SK-N-SH (cell line): ENCODE data around the gene CHST7. TPM values are rescaled to one million over a fixed set of nuclear protein-coding genes. Genes with fewer than 3 reads are reported as not detected.

ENCODE experiments used
- CTCF ChIA-PET: fragments of 300-600, 350-600 bp; formaldehyde crosslinking; extraction: SDS; loops from one replicate; lab custom pipeline; 2021; lab: Yijun Ruan, JAX
- POLR2A ChIA-PET: fragments of 350-600 bp; sonication (Branson Sonifier 250); formaldehyde crosslinking; extraction: SDS; loops from one replicate; lab custom pipeline; 2020; ENCODE audit warnings: antibody characterized with exemption, inconsistent platforms; lab: Yijun Ruan, JAX
- DNase-seq: peaks from one replicate; pipeline ENCODE4 v3.0.0; 2012
- H2AFZ ChIP-seq: fragments of 200-600 bp; sonication (generic); 2 replicates; pipeline ENCODE4 v1.8.1; 2016; ENCODE audit warnings: antibody characterized with exemption, mild to moderate bottlenecking, low read depth
- H3F3A ChIP-seq: fragments of 200-600 bp; sonication (generic); replicated peaks from 2 replicates; pipeline ENCODE3; 2016; ENCODE audit warnings: antibody characterized with exemption, mild to moderate bottlenecking; ENCODE audit not compliant: insufficient read depth
- H3K27ac ChIP-seq, 2 experiments: fragments of 200-500 bp in 1 of 2; fragments of 200-600 bp in 1 of 2; sonication (Bioruptor generic) in 1 of 2; sonication (generic), shearing (Covaris generic) in 1 of 2; 2 replicates each; pipeline versions ENCODE4 v1.5.1 to v1.6.1; 2014 to 2016; ENCODE audit warnings: low read depth in 2 of 2, inconsistent platforms in 1 of 2, low read length in 1 of 2, mild to moderate bottlenecking in 1 of 2, mixed read lengths in 1 of 2
- H3K27me3 ChIP-seq: fragments of 200-600 bp; sonication (generic), shearing (Covaris generic); 2 replicates; pipeline ENCODE4 v1.6.1; 2016; ENCODE audit warnings: mixed run types; ENCODE audit not compliant: insufficient read depth
- H3K36me3 ChIP-seq, 2 experiments: fragments of 200-500 bp in 1 of 2; fragments of 200-600 bp in 1 of 2; sonication (Bioruptor generic) in 1 of 2; sonication (generic) in 1 of 2; replicated peaks in 1 of 2; 2 replicates each; pipeline versions ENCODE3 to v1.5.1; 2014 to 2016; ENCODE audit warnings: low read length in 1 of 2, mild to moderate bottlenecking in 1 of 2; ENCODE audit not compliant: insufficient read depth in 2 of 2, control insufficient read depth in 1 of 2
- H3K4me1 ChIP-seq, 2 experiments: fragments of 200-500 bp in 1 of 2; fragments of 200-600 bp in 1 of 2; sonication (Bioruptor generic) in 1 of 2; sonication (generic), shearing (Covaris generic) in 1 of 2; 2 replicates each; pipeline versions ENCODE4 v1.5.1 to v1.6.1; 2014 to 2016; ENCODE audit warnings: low read depth in 1 of 2, low read length in 1 of 2, mixed run types in 1 of 2; ENCODE audit not compliant: insufficient read depth in 2 of 2, control insufficient read depth in 1 of 2
- H3K4me2 ChIP-seq: fragments of 200-600 bp; sonication (generic), shearing (Covaris generic); 2 replicates; pipeline ENCODE4 v1.6.1; 2017; ENCODE audit warnings: mixed run types
- H3K4me3 ChIP-seq, 2 experiments: fragments of 200-500 bp in 1 of 2; fragments of 200-600 bp in 1 of 2; sonication (Bioruptor generic) in 1 of 2; sonication (generic), shearing (Covaris generic) in 1 of 2; 2 replicates each; pipeline versions ENCODE4 v1.5.1 to v1.8.1; 2014 to 2016; ENCODE audit warnings: low read depth in 2 of 2, inconsistent platforms in 1 of 2, low read length in 1 of 2, mild to moderate bottlenecking in 1 of 2, mixed read lengths in 1 of 2, moderate library complexity in 1 of 2
- H3K79me2 ChIP-seq: fragments of 200-600 bp; sonication (generic); 2 replicates; pipeline ENCODE4 v1.8.1; 2017; ENCODE audit warnings: mild to moderate bottlenecking; ENCODE audit not compliant: insufficient read depth
- H3K9ac ChIP-seq: fragments of 200-600 bp; sonication (generic); 2 replicates; pipeline ENCODE4 v1.6.1; 2017; ENCODE audit warnings: mixed run types
- H3K9me2 ChIP-seq: fragments of 200-600 bp; sonication (generic); 2 replicates; pipeline ENCODE4 v1.6.1; 2017; ENCODE audit warnings: mixed run types
- H3K9me3 ChIP-seq: fragments of 200-600 bp; sonication (generic); 2 replicates; pipeline ENCODE4 v1.6.1; 2017; ENCODE audit warnings: mixed run types, mild to moderate bottlenecking, moderate library complexity
- H4K20me1 ChIP-seq: fragments of 200-600 bp; sonication (generic); 2 replicates; pipeline ENCODE4 v1.6.1; 2017; ENCODE audit warnings: mild to moderate bottlenecking, mixed run types; ENCODE audit not compliant: insufficient read depth
- CHD2 ChIP-seq: fragments of 150-350 bp; IDR thresholded peaks from 2 replicates; pipeline ENCODE4 v1.6.1; 2018; ENCODE audit warnings: low read length; ENCODE audit not compliant: partially characterized antibody
- FOSL2 ChIP-seq: IDR thresholded peaks from 2 replicates; pipeline ENCODE4 v1.4.0; 2012; ENCODE audit warnings: low read depth, mild to moderate bottlenecking, moderate library complexity, borderline replicate concordance
- FOXM1 ChIP-seq: IDR thresholded peaks from 2 replicates; pipeline ENCODE4 v1.4.0; 2012; ENCODE audit warnings: low read depth, mild to moderate bottlenecking
- GABPA ChIP-seq: IDR thresholded peaks from 2 replicates; pipeline ENCODE4 v1.4.0; 2012; ENCODE audit warnings: low read depth, mild to moderate bottlenecking
- GATA2 ChIP-seq: sonication (generic); formaldehyde crosslinking; IDR thresholded peaks from 2 replicates; pipeline ENCODE4 v1.5.0; 2020; ENCODE audit warnings: mild to moderate bottlenecking, missing genetic modification reagents
- JUND ChIP-seq: IDR thresholded peaks from 2 replicates; pipeline ENCODE4 v1.4.0; 2012
- MXI1 ChIP-seq: IDR thresholded peaks from 2 replicates; pipeline ENCODE4 v1.6.1; 2012; ENCODE audit warnings: mild to moderate bottlenecking, low read depth, low read length, improper control_type of control experiment
- NRF1 ChIP-seq: IDR thresholded peaks from 2 replicates; pipeline ENCODE4 v1.6.1; 2012; ENCODE audit warnings: low read depth, mild to moderate bottlenecking, low read length
- RAD21 ChIP-seq: IDR thresholded peaks from 2 replicates; pipeline ENCODE4 v1.6.1; 2012; ENCODE audit warnings: mild to moderate bottlenecking, low read length
- RFX5 ChIP-seq: IDR thresholded peaks from 2 replicates; pipeline ENCODE4 v1.6.1; 2012; ENCODE audit warnings: mild to moderate bottlenecking, improper control_type of control experiment, low read length
- SIN3A ChIP-seq: IDR thresholded peaks from 2 replicates; pipeline ENCODE4 v1.6.1; 2012; ENCODE audit warnings: low read depth, mild to moderate bottlenecking, low read length, moderate library complexity, borderline replicate concordance
- SMC3 ChIP-seq: IDR thresholded peaks from 2 replicates; pipeline ENCODE4 v1.6.1; 2012; ENCODE audit warnings: low read depth, low read length, improper control_type of control experiment
- TCF12 ChIP-seq: IDR thresholded peaks from 2 replicates; pipeline ENCODE4 v1.4.0; 2012
- TEAD4 ChIP-seq: IDR thresholded peaks from 2 replicates; pipeline ENCODE4 v1.4.0; 2012; ENCODE audit warnings: mild to moderate bottlenecking, borderline replicate concordance; ENCODE audit not compliant: insufficient read depth
- WGBS: methylation state at CpG from one replicate; pipeline ENCODE4 v1.1.6; 2017; ENCODE audit warnings: low lambda C conversion rate; 5-methylcytosine and 5-hydroxymethylcytosine counted together
- polyA plus RNA-seq, 3 experiments: library from polyadenylated mRNA; depleted of rRNA; stranded (reverse); fragments of >200 nt; gene quantifications; 2 replicates each; pipeline ENCODE4 v1.2.3, GENCODE V29; 2012
- TF ChIP-seq, protein P1 (sequence below): IDR thresholded peaks from 2 replicates; pipeline ENCODE4 v1.4.0; 2012; ENCODE audit warnings: low read depth
- TF ChIP-seq, protein P2 (sequence below): IDR thresholded peaks from 2 replicates; pipeline ENCODE4 v1.4.0; 2012; ENCODE audit warnings: low read depth, borderline replicate concordance
- TF ChIP-seq, protein P3 (sequence below): IDR thresholded peaks from 2 replicates; pipeline ENCODE4; 2012
- TF ChIP-seq, protein P4 (sequence below): IDR thresholded peaks from 2 replicates; pipeline ENCODE4 v1.6.1; 2012; ENCODE audit warnings: mild to moderate bottlenecking, low read depth, low read length, moderate library complexity
- TF ChIP-seq, protein P5 (sequence below): fragments of 150-350 bp; IDR thresholded peaks from 2 replicates; pipeline ENCODE4 v1.6.1; 2016; ENCODE audit warnings: mild to moderate bottlenecking, low read depth, low read length
- TF ChIP-seq, protein P6 (sequence below): IDR thresholded peaks from 2 replicates; pipeline ENCODE4 v1.4.0; 2012; ENCODE audit warnings: low read depth, borderline replicate concordance

CHST7 gene
- polyA plus RNA-seq, 1 of the 3 experiments (the other 2 are of a cell fraction), result 6.2 TPM

DNA sequence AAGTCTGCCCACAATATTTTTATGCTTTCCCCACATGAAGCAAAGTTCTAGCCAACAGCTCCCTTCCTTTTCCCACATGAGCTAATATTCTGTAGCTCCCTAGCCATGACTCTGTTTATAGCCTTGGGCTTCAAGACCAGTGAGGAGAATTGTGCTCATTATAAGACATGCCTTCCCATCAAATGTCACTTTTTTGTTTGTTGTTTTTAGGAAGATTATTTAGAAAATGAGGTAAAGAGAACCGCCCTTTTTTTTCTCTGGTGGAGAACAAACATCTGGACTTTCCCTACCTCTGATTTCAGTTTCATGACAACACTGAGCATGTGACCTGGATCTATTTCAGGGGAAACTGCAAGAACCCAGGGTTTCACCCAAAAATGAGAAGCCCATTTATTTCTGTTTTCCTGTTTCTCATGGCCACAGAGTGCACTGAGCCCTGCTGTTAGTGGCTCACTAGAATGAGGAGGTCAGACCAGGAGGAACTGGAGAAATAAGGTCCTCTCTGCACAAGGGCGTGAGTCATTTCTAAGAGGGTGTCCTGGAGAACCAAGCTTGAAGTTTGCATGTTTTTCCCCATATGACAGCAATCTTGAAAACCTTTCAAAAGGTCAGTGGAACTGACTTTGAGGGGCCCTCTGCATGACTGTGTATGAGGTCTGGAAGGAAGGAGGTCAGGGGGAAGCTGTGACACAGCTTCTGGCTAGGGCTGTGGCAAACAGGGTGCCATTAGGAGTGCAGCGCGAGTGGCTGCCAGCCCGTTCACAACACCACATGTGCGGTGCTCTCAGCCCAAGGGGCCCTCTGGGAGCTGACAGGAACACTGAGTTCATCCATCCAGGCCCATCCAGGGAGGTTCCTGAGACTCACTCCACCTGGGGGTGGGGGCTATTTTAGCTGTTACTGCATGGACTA lies 55.2 kb downstream of the CHST7 start:
- Histone ChIP-seq H4K20me1 (no peaks in the 10 kb centered on the region), H3K27me3 (no peaks in the 10 kb centered on the region; the same call in 1 of the 2 replicates), H3K9ac (no peak overlapping the region), H3K4me1 (no peaks in the 10 kb centered on the region), H3K4me3 (no peak overlapping the region), H3F3A (no peaks in the 10 kb centered on the region), H3K27ac (no peak overlapping the region), H3K36me3 (no peaks in the 10 kb centered on the region), H2AFZ (no peak overlapping the region), H3K9me2 (no peaks in the 10 kb centered on the region), H3K9me3 (no peaks in the 10 kb centered on the region), H3K4me2 (no peak overlapping the region), H3K79me2 (no peaks in the 10 kb centered on the region)
- WGBS, result 74% methylated on average over 5 of the region's 6 CpGs
- CTCF ChIA-PET, result no interaction called here
- DNase-seq, result no peak
- POLR2A ChIA-PET, result no interaction called here
- TF ChIP-seq TCF12, result no peak
- no peak for TF ChIP-seq TEAD4
- no peak for TF ChIP-seq GABPA
- TF ChIP-seq JUND, result no peak
- TF ChIP-seq, protein P1, sequence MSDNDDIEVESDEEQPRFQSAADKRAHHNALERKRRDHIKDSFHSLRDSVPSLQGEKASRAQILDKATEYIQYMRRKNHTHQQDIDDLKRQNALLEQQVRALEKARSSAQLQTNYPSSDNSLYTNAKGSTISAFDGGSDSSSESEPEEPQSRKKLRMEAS, result no peak
- TF ChIP-seq GATA2 (CRISPR knock-in tag), result no peak
- TF ChIP-seq RFX5, result no peak
- TF ChIP-seq, protein P2, sequence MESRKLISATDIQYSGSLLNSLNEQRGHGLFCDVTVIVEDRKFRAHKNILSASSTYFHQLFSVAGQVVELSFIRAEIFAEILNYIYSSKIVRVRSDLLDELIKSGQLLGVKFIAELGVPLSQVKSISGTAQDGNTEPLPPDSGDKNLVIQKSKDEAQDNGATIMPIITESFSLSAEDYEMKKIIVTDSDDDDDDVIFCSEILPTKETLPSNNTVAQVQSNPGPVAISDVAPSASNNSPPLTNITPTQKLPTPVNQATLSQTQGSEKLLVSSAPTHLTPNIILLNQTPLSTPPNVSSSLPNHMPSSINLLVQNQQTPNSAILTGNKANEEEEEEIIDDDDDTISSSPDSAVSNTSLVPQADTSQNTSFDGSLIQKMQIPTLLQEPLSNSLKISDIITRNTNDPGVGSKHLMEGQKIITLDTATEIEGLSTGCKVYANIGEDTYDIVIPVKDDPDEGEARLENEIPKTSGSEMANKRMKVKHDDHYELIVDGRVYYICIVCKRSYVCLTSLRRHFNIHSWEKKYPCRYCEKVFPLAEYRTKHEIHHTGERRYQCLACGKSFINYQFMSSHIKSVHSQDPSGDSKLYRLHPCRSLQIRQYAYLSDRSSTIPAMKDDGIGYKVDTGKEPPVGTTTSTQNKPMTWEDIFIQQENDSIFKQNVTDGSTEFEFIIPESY, result no peak
- no peak for TF ChIP-seq SIN3A
- no peak for TF ChIP-seq SMC3
- TF ChIP-seq RAD21, result no peak
- TF ChIP-seq, protein P3, sequence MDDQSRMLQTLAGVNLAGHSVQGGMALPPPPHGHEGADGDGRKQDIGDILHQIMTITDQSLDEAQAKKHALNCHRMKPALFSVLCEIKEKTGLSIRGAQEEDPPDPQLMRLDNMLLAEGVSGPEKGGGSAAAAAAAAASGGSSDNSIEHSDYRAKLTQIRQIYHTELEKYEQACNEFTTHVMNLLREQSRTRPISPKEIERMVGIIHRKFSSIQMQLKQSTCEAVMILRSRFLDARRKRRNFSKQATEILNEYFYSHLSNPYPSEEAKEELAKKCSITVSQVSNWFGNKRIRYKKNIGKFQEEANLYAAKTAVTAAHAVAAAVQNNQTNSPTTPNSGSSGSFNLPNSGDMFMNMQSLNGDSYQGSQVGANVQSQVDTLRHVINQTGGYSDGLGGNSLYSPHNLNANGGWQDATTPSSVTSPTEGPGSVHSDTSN, result no peak
- no peak for TF ChIP-seq FOXM1
- TF ChIP-seq, protein P4, sequence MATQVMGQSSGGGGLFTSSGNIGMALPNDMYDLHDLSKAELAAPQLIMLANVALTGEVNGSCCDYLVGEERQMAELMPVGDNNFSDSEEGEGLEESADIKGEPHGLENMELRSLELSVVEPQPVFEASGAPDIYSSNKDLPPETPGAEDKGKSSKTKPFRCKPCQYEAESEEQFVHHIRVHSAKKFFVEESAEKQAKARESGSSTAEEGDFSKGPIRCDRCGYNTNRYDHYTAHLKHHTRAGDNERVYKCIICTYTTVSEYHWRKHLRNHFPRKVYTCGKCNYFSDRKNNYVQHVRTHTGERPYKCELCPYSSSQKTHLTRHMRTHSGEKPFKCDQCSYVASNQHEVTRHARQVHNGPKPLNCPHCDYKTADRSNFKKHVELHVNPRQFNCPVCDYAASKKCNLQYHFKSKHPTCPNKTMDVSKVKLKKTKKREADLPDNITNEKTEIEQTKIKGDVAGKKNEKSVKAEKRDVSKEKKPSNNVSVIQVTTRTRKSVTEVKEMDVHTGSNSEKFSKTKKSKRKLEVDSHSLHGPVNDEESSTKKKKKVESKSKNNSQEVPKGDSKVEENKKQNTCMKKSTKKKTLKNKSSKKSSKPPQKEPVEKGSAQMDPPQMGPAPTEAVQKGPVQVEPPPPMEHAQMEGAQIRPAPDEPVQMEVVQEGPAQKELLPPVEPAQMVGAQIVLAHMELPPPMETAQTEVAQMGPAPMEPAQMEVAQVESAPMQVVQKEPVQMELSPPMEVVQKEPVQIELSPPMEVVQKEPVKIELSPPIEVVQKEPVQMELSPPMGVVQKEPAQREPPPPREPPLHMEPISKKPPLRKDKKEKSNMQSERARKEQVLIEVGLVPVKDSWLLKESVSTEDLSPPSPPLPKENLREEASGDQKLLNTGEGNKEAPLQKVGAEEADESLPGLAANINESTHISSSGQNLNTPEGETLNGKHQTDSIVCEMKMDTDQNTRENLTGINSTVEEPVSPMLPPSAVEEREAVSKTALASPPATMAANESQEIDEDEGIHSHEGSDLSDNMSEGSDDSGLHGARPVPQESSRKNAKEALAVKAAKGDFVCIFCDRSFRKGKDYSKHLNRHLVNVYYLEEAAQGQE, result no peak
- TF ChIP-seq, protein P5, sequence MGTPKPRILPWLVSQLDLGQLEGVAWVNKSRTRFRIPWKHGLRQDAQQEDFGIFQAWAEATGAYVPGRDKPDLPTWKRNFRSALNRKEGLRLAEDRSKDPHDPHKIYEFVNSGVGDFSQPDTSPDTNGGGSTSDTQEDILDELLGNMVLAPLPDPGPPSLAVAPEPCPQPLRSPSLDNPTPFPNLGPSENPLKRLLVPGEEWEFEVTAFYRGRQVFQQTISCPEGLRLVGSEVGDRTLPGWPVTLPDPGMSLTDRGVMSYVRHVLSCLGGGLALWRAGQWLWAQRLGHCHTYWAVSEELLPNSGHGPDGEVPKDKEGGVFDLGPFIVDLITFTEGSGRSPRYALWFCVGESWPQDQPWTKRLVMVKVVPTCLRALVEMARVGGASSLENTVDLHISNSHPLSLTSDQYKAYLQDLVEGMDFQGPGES, result no peak
- TF ChIP-seq NRF1, result no peak
- TF ChIP-seq, protein P6, sequence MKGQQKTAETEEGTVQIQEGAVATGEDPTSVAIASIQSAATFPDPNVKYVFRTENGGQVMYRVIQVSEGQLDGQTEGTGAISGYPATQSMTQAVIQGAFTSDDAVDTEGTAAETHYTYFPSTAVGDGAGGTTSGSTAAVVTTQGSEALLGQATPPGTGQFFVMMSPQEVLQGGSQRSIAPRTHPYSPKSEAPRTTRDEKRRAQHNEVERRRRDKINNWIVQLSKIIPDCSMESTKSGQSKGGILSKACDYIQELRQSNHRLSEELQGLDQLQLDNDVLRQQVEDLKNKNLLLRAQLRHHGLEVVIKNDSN, result no peak
- TF ChIP-seq FOSL2, result no peak
- no peak for TF ChIP-seq CHD2
- no peak for TF ChIP-seq MXI1
